ENCODE measurements around the gene USP19.
A peak's percentile ranks its signal among the peaks of the same experiment; 100 is the strongest.

The USP19 gene

DNA sequence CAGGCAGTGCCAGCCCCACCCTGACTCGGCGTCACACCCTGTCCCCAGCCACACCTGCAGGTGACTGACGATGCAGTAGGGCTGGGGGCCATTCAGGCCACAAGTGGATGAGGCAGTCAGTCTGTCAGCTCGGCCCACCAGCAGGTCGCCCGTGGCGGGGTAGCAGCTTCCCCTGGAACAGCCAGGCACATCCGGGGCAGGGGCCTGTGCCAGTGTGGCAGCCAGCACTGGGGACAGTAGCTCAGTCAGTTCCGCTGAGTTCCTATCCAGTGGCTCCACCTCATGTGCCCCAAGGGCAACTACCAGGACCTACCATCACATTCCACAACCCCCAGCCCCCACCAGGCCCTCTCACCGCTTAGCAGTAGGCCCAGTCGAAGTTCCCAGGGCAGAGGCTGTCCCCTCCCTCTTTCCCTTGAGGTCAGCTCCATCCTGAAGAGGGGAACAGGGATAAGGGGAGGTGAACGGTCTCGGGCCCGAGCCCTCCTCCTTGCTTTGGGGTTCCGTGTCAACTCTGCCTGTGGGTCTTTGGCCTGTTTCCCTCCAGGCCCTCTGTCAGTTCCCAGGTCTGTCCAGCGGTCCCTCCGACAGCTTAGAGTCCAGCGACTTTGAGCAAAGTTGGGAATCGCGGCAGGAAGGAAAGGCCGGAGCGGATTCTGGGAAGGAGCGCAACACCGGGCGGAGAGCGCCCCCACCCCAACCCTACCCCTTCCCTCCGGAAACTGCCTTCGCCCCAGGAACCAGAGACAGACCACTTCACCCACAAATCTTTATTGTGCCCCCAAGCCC lies 12.0 kb upstream of the USP19 start, which contains the start of gene LAMB2:
Gene LAMB2 (minus strand): TSS at position 614 of the 789 bp plus-strand sequence. CDS start 183 bp downstream, at position 431.
- DNase-seq: peak; percentile 19 to 63

DNA sequence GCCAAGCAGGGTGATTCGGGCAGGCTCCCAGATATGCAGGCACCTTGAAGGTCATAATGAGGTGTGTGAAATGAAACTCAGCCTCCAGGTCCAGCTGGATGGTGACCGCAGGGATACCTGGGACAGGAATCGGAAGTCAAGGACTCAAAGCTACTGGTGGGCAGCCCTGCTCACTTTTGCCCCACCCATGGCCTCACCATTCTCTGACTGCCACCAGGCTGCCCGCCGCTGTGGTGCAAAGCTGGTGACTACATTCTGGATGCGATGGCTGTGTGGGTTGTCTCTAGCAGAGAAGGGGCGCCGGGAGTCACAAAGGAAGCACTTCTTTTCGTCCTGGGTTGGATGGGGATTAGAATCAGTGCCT lies 11.4 kb upstream of the USP19 start:
- DNase-seq: no peak

DNA sequence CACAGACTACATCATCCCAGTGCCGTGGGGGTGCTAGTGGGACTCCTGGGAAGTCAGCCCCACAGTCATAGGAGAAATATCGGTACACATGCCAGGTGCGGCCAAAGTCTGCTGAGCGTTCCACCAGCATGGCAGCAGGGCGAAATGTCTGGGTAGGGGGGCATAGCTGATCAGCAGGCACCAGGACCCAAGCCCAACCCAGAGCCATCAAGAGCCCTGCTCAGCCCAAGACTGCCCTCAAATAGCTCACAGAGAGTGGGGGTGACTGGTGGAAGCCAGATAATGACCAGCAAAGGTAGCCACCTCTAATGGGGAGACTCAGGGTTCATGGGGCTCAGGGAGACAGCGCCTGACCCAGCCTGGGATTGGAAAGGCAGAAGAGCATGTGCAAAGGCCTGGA lies 11.0 kb upstream of the USP19 start:
- DNase-seq: no peak

DNA sequence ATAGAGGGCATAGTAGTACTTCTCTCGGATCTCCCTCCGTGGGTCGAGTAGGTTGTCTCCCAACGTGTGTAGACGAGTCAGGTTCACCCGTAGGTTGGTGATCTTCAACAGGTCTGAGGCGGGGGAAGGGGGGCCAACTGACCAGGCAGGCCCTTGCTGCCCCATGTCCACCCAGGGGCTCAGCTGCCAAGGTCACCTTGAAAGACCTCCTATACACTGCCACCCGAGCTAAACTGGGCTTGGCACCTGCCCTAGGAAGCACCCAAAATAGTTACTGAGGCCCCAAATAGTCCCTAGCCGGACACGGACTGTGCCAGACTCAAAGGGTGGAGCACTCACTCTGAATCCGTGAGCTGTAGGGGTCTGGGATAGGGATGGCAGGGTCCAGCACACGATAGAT lies 10.4 kb upstream of the USP19 start:
- no peak for DNase-seq

DNA sequence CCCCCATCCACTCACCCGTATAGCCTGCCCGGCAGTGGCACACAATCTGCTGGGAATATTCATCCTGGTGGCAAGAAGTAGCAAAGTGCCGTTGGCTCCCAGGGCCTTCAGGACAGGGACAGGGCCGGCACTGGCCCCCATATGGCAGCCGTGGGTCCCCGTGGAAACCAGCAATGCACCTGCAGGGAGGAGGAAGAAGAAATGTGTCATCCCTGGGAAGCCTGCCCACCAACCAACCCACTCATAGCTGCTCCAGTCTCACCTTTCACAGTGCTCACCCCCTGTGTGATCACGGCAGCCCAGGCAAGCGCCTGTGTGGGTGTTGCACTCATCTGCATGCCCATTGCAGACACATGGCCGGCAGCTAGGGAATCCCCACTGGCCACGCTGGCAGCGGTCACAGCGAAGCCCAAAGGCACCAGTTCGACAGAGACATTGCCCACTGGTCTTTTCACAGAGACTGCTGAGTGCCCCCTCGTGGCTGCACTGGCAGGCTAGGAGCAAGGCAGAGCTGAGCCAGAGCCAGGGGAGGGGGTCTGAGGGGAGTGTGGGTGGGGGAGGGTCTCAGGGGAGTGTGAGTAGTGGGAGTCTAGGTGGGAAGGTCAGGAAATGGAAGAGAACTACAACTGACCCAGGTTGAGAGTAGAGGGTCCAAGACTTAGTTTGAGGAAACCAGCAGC lies 4.5 kb upstream of the USP19 start:
- DNase-seq: peak in 1 of 2 experiments; percentile 41

DNA sequence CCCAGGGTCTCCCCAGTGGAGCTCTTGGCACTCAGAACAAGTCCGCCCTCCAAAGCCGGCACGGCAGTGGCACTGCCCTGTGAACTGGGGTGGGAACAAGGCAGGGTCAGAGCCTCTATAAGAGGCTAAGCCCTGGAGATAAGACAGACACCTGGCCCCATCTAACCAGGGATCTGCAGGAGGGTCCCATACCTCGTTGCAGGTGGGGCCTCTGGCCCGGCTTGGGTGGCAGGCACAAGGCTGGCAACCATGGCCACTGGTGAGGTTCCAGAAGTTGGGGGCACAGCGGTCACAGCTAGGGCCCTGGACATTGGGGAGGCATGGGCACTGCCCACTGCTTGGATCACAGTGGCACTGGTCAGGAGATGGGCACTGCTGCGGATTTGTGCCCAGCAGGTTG lies 3.6 kb upstream of the USP19 start:
- no peak for DNase-seq

DNA sequence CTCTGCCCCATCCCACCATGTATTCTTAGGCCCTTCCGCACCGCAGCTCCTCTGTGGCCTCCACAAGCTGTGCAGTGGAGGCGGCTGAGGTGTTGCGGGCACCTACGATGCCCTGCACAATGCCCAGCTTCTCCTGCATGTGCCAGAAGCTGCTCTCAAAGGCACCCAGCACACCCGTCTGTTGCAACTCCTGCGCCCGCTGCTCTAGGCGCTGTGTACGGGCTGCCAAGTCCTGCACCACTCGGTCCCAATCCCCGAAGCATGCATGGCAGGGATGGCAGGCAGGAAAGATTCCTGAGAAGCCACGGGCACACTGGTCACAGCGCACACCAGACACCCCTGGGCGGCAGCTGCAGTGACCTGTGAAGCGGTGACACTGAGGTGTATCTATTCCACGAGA lies 3.1 kb upstream of the USP19 start:
- DNase-seq: no peak

DNA sequence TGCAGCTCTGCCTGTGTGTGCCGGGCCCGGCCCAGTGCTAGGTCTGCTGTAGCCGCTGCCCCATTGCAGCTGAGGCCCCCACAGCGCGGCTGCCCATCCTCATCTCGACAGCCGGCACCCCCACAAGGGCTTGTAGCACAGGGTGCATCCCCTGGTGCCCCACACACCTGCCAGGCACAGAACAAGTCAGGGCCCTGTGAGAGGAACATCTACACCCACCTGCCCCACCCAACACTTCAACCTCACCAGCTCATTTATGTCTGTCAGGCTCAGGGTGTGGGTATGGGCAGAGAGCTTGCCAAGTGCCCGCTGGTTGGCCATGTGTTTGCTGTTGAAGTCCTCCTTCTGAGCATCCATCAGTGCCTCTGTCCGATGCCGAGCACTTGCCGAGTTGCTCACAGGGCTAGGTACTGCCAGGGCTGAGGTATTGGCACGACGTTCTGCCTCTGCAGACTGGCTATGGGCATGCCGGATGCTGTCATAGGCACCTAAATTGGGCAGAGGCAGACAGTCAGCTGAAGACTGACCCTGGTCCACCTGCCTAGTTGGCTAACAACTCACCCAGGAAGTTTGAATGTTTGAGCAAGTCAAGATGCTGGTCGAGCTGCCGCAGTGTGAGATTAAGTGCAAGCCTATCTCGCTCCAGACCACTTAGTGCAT lies 2.4 kb upstream of the USP19 start:
- DNase-seq: no peak

DNA sequence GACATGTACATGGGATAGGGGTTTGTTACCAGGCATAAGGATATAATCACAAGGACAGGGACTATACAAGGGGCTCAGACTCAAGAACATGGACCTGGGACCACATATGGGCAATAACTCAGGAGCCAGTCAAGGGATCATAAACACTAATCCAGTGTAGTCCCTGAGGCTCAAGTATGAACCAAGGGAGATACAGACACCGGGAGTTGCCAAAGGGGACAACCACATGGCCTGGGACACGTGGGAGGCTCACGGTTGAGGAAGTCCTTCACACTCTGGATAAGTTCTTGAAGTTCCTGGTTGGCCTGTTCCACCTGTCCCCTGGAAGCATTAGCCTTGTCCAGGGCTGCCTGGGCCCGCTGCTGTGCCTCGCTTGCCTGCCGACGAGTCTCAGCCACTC lies 1.8 kb upstream of the USP19 start:
- no peak for DNase-seq

DNA sequence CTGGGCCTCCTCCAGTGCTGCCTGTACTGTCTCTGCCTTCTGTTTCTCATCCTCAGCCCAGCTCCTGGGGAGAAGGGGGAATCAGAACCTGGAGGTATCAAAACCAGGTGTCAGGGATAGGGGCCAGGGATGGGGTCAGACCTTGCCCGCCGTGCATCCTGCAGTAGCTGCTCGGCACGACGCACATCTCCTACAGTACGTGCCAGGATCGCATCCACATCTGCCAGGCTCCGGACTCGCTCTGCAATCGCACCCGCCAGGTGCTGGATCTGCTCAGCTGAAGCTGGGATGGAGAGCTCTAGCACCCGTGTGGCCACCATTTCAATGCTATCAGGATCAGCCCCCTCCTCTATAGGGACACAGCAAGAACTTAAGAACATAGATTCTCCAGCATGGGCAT lies 1.4 kb upstream of the USP19 start:
- no peak for DNase-seq

DNA sequence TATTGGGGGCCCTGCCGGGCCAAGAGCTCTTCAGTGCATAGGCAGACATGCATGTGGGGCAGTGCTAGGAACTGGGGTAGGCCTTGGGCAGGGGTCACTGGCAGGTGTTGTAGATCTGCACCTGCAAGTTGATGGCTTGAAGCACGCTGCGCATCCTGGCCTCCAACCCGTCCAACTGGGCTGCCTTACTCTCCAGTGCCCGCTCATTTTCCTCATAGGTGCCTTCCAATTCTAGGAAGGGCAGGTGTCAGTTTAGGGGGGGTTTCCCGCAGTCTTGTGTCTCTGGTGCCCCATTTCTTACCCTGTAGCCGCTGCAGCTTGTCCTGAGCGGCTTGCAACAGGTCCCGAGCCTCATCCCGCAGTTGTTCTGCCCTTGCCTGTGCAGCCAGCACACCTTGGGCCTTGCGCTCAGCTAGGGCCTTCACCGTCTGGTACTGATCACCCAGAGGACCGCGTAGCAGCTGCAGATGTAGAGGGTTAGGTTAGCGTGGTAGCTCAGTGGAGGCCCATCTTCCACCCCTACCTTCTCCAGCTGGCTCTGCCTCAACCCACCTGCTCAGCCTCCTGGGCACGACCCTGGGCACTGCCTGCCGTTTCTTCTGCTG lies 611 bp upstream of the USP19 start:
- DNase-seq: no peak

DNA sequence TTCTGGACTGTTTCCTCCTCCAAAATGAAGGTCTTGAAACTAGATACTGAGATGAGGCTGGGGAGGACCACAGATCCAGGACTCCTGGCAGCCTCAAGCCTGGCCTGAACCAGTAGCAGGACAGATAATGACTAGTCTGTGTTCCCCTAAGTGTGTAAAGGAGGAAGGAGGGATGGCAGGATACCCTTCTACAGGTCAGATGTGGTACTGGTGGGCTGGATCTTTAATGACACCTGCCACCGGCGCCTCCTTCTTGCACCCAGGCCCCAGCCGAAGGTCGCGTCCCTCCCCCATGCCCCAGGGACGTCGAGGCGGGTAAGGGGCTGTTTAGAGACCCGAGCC lies 556 bp downstream of the USP19 start:
- no peak for DNase-seq

DNA sequence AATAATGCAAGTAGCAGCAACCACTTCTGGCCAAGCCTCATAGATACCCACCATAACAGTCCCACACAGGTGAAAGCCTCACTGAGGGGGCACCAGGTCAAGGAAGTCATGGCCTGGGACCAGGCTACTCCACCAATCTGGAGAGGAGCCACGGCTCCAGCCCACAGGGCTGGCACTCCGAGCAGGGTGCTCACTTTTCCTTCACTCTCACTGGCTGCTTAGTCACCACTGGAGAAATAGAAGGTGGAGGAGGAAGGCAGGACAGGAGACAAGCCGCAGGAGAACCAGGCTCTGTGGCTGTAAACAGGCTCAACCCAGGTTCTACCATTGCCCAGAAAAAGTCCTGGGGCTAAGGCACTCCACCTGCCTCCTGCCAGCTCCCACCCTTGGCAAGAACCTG lies 1.2 kb downstream of the USP19 start:
- DNase-seq: no peak

DNA sequence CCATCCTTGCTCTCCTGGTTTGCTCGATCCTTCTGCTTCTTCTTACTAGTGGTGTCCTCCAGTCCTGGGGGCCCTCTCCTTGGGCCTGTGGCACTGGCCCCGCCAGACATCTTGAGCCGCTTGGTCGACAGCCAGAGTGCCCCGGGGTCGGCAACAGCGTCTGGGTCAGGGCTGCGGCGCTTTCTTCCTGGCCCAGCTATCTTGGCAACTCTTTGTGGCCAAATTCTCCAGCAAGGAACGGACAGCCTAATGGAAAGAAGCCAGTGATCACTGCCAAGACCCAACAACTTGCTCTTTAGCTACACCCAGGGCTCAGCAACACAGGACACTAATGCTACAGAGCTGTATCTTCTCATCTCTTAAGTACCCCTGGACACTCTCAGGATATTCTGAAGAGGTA lies 1.6 kb downstream of the USP19 start:
- DNase-seq: no peak

DNA sequence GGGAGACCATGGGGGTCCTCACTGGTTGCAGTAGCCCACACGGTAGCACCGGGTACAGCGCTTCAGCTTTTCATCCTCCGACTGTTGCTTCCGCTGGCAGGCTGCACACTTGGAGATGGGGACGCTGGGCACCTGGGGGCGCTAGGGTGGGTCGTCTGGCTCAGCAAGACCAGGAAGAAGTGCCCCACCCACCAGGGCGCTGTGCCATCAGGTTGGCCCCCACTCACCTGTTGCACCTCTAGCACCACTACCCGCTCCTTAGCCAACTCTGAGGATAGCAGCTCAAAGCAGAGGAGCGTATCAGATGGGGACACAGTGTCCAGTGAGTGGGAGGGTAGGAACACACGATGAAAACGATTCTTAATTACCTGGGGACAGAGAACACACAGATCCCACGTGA lies 8.4 kb downstream of the USP19 start:
- no peak for DNase-seq

DNA sequence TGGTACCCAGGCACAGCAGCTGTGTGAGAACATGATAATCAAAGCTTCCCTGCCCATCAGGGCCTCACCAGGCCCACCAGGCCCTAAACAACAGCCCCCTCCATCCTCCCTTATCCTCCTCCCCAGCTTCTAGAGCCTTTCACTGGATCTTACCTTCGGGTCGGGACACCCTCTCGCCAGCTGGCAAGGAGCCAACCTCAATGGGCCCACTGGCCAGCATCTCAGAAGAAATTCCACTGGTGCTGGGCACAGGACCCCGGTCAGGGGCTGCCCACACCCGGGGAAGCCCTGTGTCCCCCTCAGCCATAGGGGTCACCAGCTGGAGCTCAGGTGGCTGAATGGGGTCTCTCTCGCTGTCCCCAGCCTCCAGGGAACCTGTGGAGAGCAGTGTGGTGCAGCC lies 9.3 kb downstream of the USP19 start:
- no peak for DNase-seq

DNA sequence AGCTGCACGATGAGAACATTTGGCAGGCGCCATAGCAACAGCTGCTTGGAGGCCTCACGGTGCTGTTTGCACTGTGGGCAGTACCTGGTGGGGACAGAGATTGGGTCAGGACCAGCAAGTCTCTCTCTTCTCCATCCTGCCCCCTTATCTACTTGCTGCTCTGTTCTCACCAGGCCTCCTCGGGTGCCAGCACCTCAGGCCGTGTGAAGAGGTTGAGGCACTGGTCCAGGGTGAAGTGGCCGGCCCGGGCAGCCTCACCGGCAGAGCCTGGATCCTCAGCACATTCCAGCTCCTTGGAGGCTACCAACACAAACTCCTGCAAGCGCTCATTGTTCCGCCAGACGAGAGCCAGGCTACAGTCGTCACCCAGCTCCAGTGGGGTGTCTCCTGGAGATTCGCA lies 9.8 kb downstream of the USP19 start:
- no peak for DNase-seq

DNA sequence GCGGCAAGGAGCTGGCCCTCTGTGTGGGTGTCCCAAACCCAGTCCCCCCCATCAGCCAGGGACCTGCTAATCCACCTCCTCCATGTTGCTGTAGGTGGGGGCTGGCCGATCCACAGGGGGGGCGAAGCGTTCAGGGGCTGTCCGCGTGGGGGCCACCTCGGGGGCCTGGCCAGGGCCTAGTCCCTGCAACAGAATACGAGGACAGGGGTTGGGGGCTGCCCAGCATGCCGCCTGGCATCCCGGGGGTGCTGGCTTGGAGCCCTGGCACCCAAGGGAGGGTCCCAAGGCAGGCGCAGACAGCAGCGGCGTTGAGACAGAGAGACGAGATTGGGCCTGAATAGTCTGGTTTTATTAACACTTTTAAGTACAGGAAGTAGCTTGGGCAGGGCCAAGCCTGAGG lies 12.3 kb downstream of the USP19 start:
- DNase-seq: no peak

DNA sequence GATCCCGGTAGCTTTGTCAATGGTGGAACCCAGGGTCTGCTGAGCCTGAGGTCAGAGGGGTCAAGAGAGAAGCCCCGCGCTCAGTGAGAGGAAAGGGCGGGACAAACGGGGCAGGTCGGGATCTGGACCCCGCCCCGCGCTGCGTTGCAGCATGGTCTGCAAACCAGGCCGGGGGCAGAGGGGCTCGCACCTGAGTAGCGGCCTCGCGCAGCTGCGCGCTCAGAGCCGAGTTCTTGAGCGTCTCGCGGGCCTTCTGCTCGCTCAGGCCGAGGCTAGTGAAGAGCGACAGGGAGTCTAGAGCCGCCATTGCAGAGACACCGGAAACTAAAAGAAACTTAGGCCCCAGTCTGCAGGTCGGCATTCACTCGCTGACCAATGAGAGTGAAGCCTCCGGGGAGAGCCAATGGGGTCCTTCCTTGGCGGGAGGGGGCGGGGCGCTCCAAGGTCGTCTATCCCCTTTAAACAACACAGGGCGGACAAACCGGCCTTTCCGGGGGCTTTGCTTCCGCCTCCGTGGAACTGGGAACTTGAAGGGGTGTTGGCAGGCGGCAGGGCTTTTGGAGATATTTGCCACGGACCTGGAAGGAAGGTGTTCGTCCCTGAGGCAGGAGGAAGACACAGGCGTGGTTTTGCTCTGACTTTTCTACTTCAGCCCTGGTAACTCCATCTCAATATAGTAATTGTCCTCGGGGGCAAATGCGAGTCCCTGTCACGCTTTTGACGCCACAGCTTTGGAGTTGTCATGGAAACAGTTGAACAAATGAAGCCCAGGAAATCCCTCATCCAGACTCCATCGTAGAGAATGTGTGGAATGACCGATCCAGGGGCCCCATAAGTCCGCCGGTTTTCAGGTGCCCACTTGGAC lies 16.0 kb downstream of the USP19 start, which contains the start of gene QARS1:
Gene QARS1 (minus strand): TSS at position 331 of the 865 bp plus-strand sequence. CDS start 24 bp downstream, at position 307.
- peak; percentile 68 to 94 for DNase-seq

DNA sequence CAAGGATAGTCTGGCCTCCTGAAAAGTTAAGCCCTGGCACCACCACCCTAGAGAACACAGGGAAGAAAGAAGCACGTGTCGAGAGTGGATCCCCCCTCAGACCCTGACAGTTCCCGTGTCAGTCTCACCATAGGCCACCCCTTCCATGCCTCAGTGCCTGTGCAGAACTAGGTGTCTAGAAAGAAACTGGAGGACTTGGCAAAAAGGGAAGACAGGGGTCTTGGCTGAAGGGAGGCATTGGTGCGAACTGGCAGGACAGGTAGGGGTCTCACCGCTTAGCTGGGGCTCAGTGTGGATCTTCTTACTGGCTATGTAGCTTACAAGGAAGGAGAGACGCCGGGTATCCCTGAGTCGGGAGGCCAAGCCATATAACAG lies 16.6 kb downstream of the USP19 start:
- DNase-seq: no peak

DNA sequence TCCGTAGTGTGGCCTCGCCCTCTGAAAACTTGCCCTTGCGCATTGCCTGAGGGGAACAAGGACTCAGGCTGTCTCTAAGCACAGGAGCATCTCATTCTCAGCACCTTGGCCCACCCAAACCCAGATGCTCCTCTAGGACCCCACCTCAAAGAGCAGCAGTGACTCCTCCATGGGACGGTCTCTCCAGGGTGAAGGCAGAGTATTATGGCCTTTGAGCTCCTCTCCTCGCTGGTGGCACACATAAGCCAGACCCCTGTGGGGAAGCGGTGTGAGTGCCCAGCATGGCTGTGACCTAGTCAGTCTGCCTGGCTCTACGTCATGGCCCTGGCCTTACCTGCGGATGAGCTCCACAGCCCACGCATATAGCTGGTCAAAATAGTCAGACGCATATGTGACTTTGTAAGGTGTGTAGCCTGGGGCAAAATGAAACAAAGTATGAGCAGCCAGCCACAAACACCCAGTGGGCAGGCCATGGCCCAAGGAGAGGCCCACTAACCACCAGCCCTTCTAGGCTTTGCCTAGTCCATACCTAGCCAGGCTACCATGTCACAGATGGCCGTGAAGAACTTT lies 20.5 kb downstream of the USP19 start:
- DNase-seq: no peak

DNA sequence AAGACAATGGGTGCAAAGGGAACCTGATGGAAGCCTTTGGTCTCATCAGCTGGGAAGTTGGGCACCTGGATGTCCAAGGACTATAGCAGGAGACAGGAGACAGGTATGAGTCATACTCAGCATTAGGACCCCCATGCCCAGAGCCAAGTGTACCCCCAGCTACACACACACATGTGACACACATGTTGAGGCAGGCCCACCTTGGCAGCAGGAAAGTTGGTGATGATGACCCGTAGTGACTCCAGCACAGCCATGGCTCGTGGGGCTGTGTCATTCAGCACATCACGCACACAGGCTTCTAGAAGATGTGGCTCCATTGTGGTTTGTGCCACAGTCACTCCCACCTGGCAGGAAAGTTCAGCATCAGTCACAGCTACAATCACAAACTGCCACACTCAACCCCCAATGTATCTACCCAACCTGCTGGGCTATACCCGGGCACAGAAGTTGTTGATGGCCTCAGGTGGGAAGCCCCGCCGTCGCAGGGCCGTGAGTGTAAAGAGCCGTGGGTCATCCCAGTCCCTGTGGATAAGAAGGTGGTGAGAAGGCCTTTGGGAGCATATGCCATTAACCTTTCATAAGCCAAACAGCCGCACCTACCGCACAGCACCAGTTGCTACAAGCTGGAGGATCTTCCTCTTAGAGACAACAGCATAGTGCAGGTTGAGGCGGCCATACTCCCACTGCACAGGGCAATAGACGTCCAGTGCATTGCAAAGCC lies 21.6 kb downstream of the USP19 start:
- no peak for DNase-seq

Data from NCI-H526 (cell line).